Measurements from ENCODE around the gene HHAT. TPM values are rescaled to one million over a fixed set of nuclear protein-coding genes. Genes with fewer than 3 reads are reported as not detected.

Gene HHAT
- total and polyA plus RNA-seq, 9 of the 15 experiments (the other 6 are each of a cell fraction or from before 2014, with no cell fraction given) = 0.07 to 0.16 (median 0.13) TPM; not detected in 1

DNA sequence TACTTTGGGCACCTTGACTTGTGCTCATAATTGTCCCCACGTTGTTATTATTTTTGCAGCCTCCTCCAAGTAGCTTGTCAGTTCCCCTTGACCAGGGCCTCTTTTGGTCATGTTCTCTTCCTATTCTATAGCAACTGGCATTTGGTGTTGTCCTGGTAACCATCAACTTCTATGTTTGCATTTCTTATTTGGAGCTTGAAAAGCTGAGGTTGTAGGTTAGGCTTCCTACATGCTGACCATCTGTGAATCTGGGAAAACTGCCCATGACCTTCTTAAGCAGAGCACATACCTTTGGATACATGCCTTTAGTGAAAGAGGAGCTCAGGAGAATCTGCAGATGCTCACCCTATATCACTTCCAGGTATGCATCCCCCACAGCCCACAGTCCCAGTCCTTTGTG lies 160.8 kb downstream of the HHAT start:
- Histone ChIP-seq H2AFZ (ENCODE audit: low read depth, low read length) (no peak overlapping the region), H4K20me1 (replicated peaks; ENCODE audit: control insufficient read depth, insufficient read depth, low read length) (no peaks in the 10 kb centered on the region; the same call in 1 of the 2 replicates), H3K4me3 (no peak overlapping the region), H3K27ac (ENCODE audit: extremely low read depth, low read depth, low read length) (no peak overlapping the region), H3K9me1 (ENCODE audit: control insufficient read depth, insufficient read depth, low read length) (no peaks in the 10 kb centered on the region), H3K4me1 (replicated peaks in 1 of 2; ENCODE audit: control insufficient read depth in 2 of 2, insufficient read depth in 2 of 2, low read length in 2 of 2) (no peaks in the 10 kb centered on the region), H3K4me2 (ENCODE audit: insufficient read depth, low read length) (no peak overlapping the region), H3K36me3 (ENCODE audit: control insufficient read depth, insufficient read depth, low read length) (no peaks in the 10 kb centered on the region), H3K9ac (ENCODE audit: insufficient read depth in 1 of 2, low read depth in 2 of 2, low read length in 2 of 2) (no peak overlapping the region), H3K27me3 (ENCODE audit: control insufficient read depth in 2 of 2, insufficient read depth in 2 of 2, low read length in 2 of 2) (no peaks in the 10 kb centered on the region), H3K9me3 (replicated peaks; ENCODE audit: control insufficient read depth, insufficient read depth, low read depth, low read length) (no peaks in the 10 kb centered on the region), H3K79me2 (ENCODE audit: control insufficient read depth, insufficient read depth, low read length) (no peaks in the 10 kb centered on the region)
- FAIRE-seq = no peak
- ATAC-seq = no peak
- intact Hi-C loops (cut with micrococcal nuclease) (no loop called here), in situ Hi-C loops (cut with MboI) (no loop called here)
- CTCF ChIA-PET (ENCODE audit: low intra/inter-chr PET ratio) = no interaction called here
- 0% methylated on average over 1 of the region's 1 CpG for WGBS (ENCODE audit: insufficient coverage, low coverage, missing lambda C conversion rate)
- DNase-seq (ENCODE audit: extremely low read depth in 1 of 4, low spot score in 3 of 4) = no peak
- POLR2A ChIA-PET = interaction anchor here (0.6 to 0.7 kb wide), 2 partner anchors 16 to 340 kb away, joined by 3 to 4 read pairs; no protein-coding TSS in a partner anchor
- TF ChIP-seq RBM15 (IDR thresholded peaks at IDR 0.05; ENCODE audit: insufficient read depth, low read length) (no peak), ZNF507 (tag; conservative IDR thresholded peaks at IDR 0.05) (no peak), GTF2F1 (IDR thresholded peaks at IDR 0.05; ENCODE audit: low read depth, low read length) (no peak), ZNF589 (CRISPR knock-in tag; IDR thresholded peaks at IDR 0.05; ENCODE audit: low read depth) (no peak), CHD4 (IDR thresholded peaks at IDR 0.05; ENCODE audit: insufficient read depth, insufficient replicate concordance, low read depth, low read length, poor library complexity, severe bottlenecking) (no peak), ZNF354B (CRISPR knock-in tag; IDR thresholded peaks at IDR 0.05) (no peak)
- TF ChIP-seq, protein P1, sequence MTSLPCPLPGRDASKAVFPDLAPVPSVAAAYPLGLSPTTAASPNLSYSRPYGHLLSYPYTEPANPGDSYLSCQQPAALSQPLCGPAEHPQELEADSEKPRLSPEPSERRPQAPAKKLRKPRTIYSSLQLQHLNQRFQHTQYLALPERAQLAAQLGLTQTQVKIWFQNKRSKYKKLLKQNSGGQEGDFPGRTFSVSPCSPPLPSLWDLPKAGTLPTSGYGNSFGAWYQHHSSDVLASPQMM (CRISPR knock-in tag; IDR thresholded peaks at IDR 0.05) = no peak
- TF ChIP-seq, protein P2, sequence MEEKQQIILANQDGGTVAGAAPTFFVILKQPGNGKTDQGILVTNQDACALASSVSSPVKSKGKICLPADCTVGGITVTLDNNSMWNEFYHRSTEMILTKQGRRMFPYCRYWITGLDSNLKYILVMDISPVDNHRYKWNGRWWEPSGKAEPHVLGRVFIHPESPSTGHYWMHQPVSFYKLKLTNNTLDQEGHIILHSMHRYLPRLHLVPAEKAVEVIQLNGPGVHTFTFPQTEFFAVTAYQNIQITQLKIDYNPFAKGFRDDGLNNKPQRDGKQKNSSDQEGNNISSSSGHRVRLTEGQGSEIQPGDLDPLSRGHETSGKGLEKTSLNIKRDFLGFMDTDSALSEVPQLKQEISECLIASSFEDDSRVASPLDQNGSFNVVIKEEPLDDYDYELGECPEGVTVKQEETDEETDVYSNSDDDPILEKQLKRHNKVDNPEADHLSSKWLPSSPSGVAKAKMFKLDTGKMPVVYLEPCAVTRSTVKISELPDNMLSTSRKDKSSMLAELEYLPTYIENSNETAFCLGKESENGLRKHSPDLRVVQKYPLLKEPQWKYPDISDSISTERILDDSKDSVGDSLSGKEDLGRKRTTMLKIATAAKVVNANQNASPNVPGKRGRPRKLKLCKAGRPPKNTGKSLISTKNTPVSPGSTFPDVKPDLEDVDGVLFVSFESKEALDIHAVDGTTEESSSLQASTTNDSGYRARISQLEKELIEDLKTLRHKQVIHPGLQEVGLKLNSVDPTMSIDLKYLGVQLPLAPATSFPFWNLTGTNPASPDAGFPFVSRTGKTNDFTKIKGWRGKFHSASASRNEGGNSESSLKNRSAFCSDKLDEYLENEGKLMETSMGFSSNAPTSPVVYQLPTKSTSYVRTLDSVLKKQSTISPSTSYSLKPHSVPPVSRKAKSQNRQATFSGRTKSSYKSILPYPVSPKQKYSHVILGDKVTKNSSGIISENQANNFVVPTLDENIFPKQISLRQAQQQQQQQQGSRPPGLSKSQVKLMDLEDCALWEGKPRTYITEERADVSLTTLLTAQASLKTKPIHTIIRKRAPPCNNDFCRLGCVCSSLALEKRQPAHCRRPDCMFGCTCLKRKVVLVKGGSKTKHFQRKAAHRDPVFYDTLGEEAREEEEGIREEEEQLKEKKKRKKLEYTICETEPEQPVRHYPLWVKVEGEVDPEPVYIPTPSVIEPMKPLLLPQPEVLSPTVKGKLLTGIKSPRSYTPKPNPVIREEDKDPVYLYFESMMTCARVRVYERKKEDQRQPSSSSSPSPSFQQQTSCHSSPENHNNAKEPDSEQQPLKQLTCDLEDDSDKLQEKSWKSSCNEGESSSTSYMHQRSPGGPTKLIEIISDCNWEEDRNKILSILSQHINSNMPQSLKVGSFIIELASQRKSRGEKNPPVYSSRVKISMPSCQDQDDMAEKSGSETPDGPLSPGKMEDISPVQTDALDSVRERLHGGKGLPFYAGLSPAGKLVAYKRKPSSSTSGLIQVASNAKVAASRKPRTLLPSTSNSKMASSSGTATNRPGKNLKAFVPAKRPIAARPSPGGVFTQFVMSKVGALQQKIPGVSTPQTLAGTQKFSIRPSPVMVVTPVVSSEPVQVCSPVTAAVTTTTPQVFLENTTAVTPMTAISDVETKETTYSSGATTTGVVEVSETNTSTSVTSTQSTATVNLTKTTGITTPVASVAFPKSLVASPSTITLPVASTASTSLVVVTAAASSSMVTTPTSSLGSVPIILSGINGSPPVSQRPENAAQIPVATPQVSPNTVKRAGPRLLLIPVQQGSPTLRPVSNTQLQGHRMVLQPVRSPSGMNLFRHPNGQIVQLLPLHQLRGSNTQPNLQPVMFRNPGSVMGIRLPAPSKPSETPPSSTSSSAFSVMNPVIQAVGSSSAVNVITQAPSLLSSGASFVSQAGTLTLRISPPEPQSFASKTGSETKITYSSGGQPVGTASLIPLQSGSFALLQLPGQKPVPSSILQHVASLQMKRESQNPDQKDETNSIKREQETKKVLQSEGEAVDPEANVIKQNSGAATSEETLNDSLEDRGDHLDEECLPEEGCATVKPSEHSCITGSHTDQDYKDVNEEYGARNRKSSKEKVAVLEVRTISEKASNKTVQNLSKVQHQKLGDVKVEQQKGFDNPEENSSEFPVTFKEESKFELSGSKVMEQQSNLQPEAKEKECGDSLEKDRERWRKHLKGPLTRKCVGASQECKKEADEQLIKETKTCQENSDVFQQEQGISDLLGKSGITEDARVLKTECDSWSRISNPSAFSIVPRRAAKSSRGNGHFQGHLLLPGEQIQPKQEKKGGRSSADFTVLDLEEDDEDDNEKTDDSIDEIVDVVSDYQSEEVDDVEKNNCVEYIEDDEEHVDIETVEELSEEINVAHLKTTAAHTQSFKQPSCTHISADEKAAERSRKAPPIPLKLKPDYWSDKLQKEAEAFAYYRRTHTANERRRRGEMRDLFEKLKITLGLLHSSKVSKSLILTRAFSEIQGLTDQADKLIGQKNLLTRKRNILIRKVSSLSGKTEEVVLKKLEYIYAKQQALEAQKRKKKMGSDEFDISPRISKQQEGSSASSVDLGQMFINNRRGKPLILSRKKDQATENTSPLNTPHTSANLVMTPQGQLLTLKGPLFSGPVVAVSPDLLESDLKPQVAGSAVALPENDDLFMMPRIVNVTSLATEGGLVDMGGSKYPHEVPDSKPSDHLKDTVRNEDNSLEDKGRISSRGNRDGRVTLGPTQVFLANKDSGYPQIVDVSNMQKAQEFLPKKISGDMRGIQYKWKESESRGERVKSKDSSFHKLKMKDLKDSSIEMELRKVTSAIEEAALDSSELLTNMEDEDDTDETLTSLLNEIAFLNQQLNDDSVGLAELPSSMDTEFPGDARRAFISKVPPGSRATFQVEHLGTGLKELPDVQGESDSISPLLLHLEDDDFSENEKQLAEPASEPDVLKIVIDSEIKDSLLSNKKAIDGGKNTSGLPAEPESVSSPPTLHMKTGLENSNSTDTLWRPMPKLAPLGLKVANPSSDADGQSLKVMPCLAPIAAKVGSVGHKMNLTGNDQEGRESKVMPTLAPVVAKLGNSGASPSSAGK (IDR thresholded peaks at IDR 0.05) = no peak
- no TSS peak for BruUV-seq (replicated peaks)
